A549 (cell line): ENCODE results near the gene SLC9A1. TPM values are rescaled to one million over a fixed set of nuclear protein-coding genes. Genes with fewer than 3 reads are reported as not detected.

Source experiments
- ATAC-seq, 2 experiments: fragments of 200-7000 bp in 1 of 2; fragments of >200 bp in 1 of 2; cut with Nextera tagmentation in 1 of 2; cut with Tn5 transposase in 1 of 2; 3 replicates each; pipeline versions ENCODE4 v1.8.0 to v1.9.1; 2018 to 2020; ENCODE audit warnings: mild to moderate bottlenecking in 1 of 2, moderate library complexity in 1 of 2
- CTCF ChIA-PET: fragments of 300-600 bp; sonication (Branson Sonifier 250); formaldehyde crosslinking; extraction: SDS; loops from one replicate; lab custom pipeline; 2021; ENCODE audit warnings: antibody characterized with exemption, inconsistent platforms; lab: Yijun Ruan, JAX
- POLR2A ChIA-PET: fragments of 350-600 bp; formaldehyde crosslinking; extraction: SDS; loops from one replicate; lab custom pipeline; 2021; ENCODE audit warnings: antibody characterized with exemption, inconsistent platforms; lab: Yijun Ruan, JAX
- DNase-seq, 2 experiments: peaks; one replicate each; pipeline versions ENCODE4 v3.0.0 to v3.0.0-alpha.2; 2011 to 2016; ENCODE audit warnings: low read depth in 1 of 2, low spot score in 1 of 2
- FAIRE-seq: peaks from 2 replicates; lab custom pipeline; 2011; peaks lifted over from hg19 to GRCh38; lab: Jason Lieb, UNC
- H3K27ac ChIP-seq, 2 experiments: fragments of >200 bp; sonication (Bioruptor Twin); formaldehyde crosslinking; 3 replicates each; pipeline ENCODE4 v1.5.1; 2016 to 2017
- H3K4me1 ChIP-seq: fragments of >200 bp; sonication (Bioruptor Twin); formaldehyde crosslinking; 3 replicates; pipeline ENCODE4 v1.6.1; 2016
- H3K4me2 ChIP-seq: fragments of >200 bp; sonication (Bioruptor Twin); formaldehyde crosslinking; 3 replicates; pipeline ENCODE4 v1.6.1; 2016
- H3K4me3 ChIP-seq: fragments of >200 bp; sonication (Bioruptor Twin); formaldehyde crosslinking; 3 replicates; pipeline ENCODE4 v1.5.1; 2016
- H3K9me3 ChIP-seq: fragments of >200 bp; sonication (Bioruptor Twin); formaldehyde crosslinking; 3 replicates; pipeline ENCODE4 v1.6.1; 2016
- BHLHE40 ChIP-seq: IDR thresholded peaks from 2 replicates; pipeline ENCODE4 v1.6.1; 2012; ENCODE audit warnings: low read depth, low read length, inconsistent platforms
- CHD2 ChIP-seq: fragments of 150-350 bp; IDR thresholded peaks from 2 replicates; pipeline ENCODE4 v1.6.1; 2014; ENCODE audit warnings: low read length; ENCODE audit not compliant: partially characterized antibody
- CHD4 ChIP-seq: fragments of 200-600 bp; sonication (generic); IDR thresholded peaks from 2 replicates; pipeline ENCODE4 v1.6.1; 2016; ENCODE audit warnings: antibody characterized with exemption, mild to moderate bottlenecking, borderline replicate concordance
- CTCF ChIP-seq: fragments of >200 bp; sonication (Bioruptor Twin); formaldehyde crosslinking; IDR thresholded peaks from 3 replicates; pipeline ENCODE4 v1.5.1; 2016
- HDAC2 ChIP-seq: fragments of 200-600 bp; sonication (generic); IDR thresholded peaks from 2 replicates; pipeline ENCODE4 v1.6.1; 2016
- HOXA7 ChIP-seq: fragments of 250-450 bp; sonication (Bioruptor Pico); IDR thresholded peaks from 2 replicates; pipeline ENCODE4 v1.5.0; 2020; ENCODE audit warnings: mild to moderate bottlenecking, moderate library complexity
- JUNB ChIP-seq: fragments of >200 bp; sonication (Bioruptor Twin); formaldehyde crosslinking; IDR thresholded peaks from 2 replicates; pipeline ENCODE4 v1.6.1; 2016
- MAX ChIP-seq: IDR thresholded peaks from 2 replicates; pipeline ENCODE4 v1.6.1; 2012
- PHF8 ChIP-seq: fragments of 200-600 bp; sonication (generic); IDR thresholded peaks from 2 replicates; pipeline ENCODE4 v1.6.1; 2016; ENCODE audit warnings: low read depth, mild to moderate bottlenecking, antibody characterized with exemption, moderate library complexity, borderline replicate concordance
- POLR2AphosphoS2 ChIP-seq: conservative IDR thresholded peaks from 2 replicates; pipeline ENCODE4 v1.6.1; 2012; ENCODE audit warnings: low read length, improper control_type of control experiment, inconsistent platforms
- REST ChIP-seq: fragments of 200-600 bp; sonication (generic); IDR thresholded peaks from 2 replicates; pipeline ENCODE4 v1.6.1; 2016; ENCODE audit warnings: antibody characterized with exemption, mild to moderate bottlenecking, moderate library complexity
- TFCP2L1 ChIP-seq: fragments of 250-450 bp; sonication (Bioruptor Pico); IDR thresholded peaks from 2 replicates; pipeline ENCODE4 v1.5.0; 2021; ENCODE audit warnings: mild to moderate bottlenecking
- TP53 ChIP-seq: fragments of 250-450 bp; sonication (Bioruptor Pico); IDR thresholded peaks from 2 replicates; pipeline ENCODE4 v1.5.0; 2021; ENCODE audit warnings: mild to moderate bottlenecking, moderate library complexity
- USF2 ChIP-seq: fragments of 450-650 bp; IDR thresholded peaks from 2 replicates; pipeline ENCODE4 v1.6.1; 2014; ENCODE audit warnings: antibody characterized with exemption
- ZC3H11A ChIP-seq: fragments of 450-650 bp; IDR thresholded peaks from 2 replicates; pipeline ENCODE4 v1.6.1; 2014; ENCODE audit warnings: antibody characterized with exemption, mild to moderate bottlenecking
- ZFP36 ChIP-seq: fragments of 450-650 bp; IDR thresholded peaks from 2 replicates; pipeline ENCODE4 v1.6.1; 2014; ENCODE audit warnings: borderline replicate concordance; ENCODE audit not compliant: partially characterized antibody
- whole genome bisulfite sequencing: methylation state at CpG from one replicate; pipeline ENCODE4 v1.1.6; 2017; ENCODE audit errors: missing lambda C conversion rate; 5-methylcytosine and 5-hydroxymethylcytosine counted together
- polyA plus RNA-seq, 4 experiments: library from polyadenylated mRNA; depleted of rRNA in 3 of 4; stranded (reverse); fragments of >200 nt; fragmentation: RNase III in 1 of 4; extraction: RNeasy Plus Mini Kit Qiagen cat#74134 plus additional on column Dnase treatment in 1 of 4; gene quantifications; 2 replicates in 3 of 4; 3 replicates in 1 of 4; pipeline ENCODE4 v1.2.3, GENCODE V29; 2011 to 2017

Gene SLC9A1
- polyA plus RNA-seq, 2 of the 4 experiments (the other 2 are of a cell fraction): 7.4 to 8.0 TPM

GRCh38 chr1:27142464-27142863, 12.5 kb downstream of the SLC9A1 start:
- ChIA-PET CTCF (interaction anchor here (1.7 to 5.1 kb wide), 3 partner anchors 8 to 40 kb away, joined by 5 to 23 read pairs (median 8); no protein-coding TSS in a partner anchor), POLR2A (interaction anchor here (4.8 kb wide), 1 partner anchor 12 kb away, joined by 36 read pairs; the partner anchor contains the start of gene SLC9A1)
- TF ChIP-seq CHD4: no peak
- no peak for TF ChIP-seq ZC3H11A
- TF ChIP-seq PHF8: no peak
- no peak for TF ChIP-seq HOXA7
- TF ChIP-seq CTCF: no peak
- TF ChIP-seq ZFP36: no peak
- TF ChIP-seq TFCP2L1 (CRISPR knock-in tag): no peak
- no peak for TF ChIP-seq POLR2AphosphoS2
- WGBS: 92% methylated on average over 3 of the region's 3 CpGs
- Histone ChIP-seq H3K4me2 (0 out of 3 replicates have a peak overlapping the region, but pooled peaks have one; percentile 5), H3K27ac (peak overlapping the region in 1 of 2 experiments; percentile 28; a peak in 1 of 6 replicates), H3K4me3 (no peak overlapping the region), H3K4me1 (peaks cover 40% of the 10 kb centered on the region), H3K9me3 (no peaks in the 10 kb centered on the region)
- no peak for FAIRE-seq
- no peak for DNase-seq
- ATAC-seq: peak; percentile 41; a peak in 1 of 6 replicates

- Histone ChIP-seq H3K4me1 (peaks cover 36% of the 10 kb centered on the region), H3K27ac (no peak overlapping the region), H3K4me3 (no peak overlapping the region), H3K4me2 (no peak overlapping the region), H3K9me3 (no peaks in the 10 kb centered on the region)
- FAIRE-seq (no peak), ATAC-seq (no peak), DNase-seq (no peak)
- POLR2A ChIA-PET: no interaction called here
- TF ChIP-seq MAX: no peak
- TF ChIP-seq TP53 (CRISPR knock-in tag): no peak
- no peak for TF ChIP-seq CHD2
- no peak for TF ChIP-seq POLR2AphosphoS2
- TF ChIP-seq REST: no peak
- no peak for TF ChIP-seq USF2
- TF ChIP-seq HDAC2: no peak
- TF ChIP-seq JUNB: no peak
- TF ChIP-seq BHLHE40: no peak
- CTCF ChIA-PET: interaction anchor here (0.6 to 5.1 kb wide), 9 partner anchors 13 to 404 kb away, joined by 3 to 23 read pairs (median 4); partner anchors contain the start of gene SLC9A1
- 85% methylated on average over 6 of the region's 9 CpGs for WGBS
Measured at GRCh38 chr1:27141266-27142003, 13.5 kb downstream of the SLC9A1 start.
